Right lobe of liver (tissue), 6 donors: Measurements from ENCODE around the gene FKBP1B. TPM values are rescaled to one million over a fixed set of nuclear protein-coding genes. Genes with fewer than 3 reads are reported as not detected.

Experiments
- ATAC-seq, 4 donors: fragments of 200-7000 bp; cut with Tn5 transposase; one replicate each; pipeline ENCODE4 v1.9.1; 2020; ENCODE audit warnings: mild to moderate bottlenecking in 4 of 4, moderate library complexity in 4 of 4
- DNase-seq, 3 donors: peaks; one replicate each; pipeline ENCODE4 v3.0.0-alpha.2; 2020
- H3K27ac ChIP-seq, 3 donors: fragments of 200-600 bp; one replicate each; pipeline ENCODE4 v1.8.0; 2022
- H3K27me3 ChIP-seq, 2 donors: fragments of 200-600 bp; one replicate each; pipeline ENCODE4 v1.8.0; 2022
- H3K36me3 ChIP-seq, 4 donors: fragments of 200-600 bp; sonication (generic) in 1 of 4; one replicate each; pipeline versions ENCODE4 v1.5.1 to v1.8.0; 2017 to 2022; ENCODE audit warnings: control low read depth in 1 of 4
- H3K4me1 ChIP-seq, 4 donors: fragments of 200-600 bp; sonication (generic) in 1 of 4; one replicate each; pipeline versions ENCODE4 v1.5.1 to v1.8.0; 2017 to 2022; ENCODE audit warnings: control low read depth in 1 of 4
- H3K4me3 ChIP-seq, 3 donors: fragments of 200-600 bp; one replicate each; pipeline ENCODE4 v1.8.0; 2022
- H3K9me3 ChIP-seq, 4 donors: fragments of 200-600 bp; sonication (generic) in 1 of 4; one replicate each; pipeline versions ENCODE4 v1.5.1 to v1.8.0; 2017 to 2022; ENCODE audit warnings: control low read depth in 1 of 4
- CTCF ChIP-seq, 4 donors: fragments of 200-600 bp in 3 of 4; fragments of 450-650 bp in 1 of 4; IDR thresholded peaks; one replicate each; pipeline versions ENCODE4 v1.5.1 to v1.8.0; 2016 to 2022; ENCODE audit warnings: antibody characterized with exemption in 4 of 4, mild to moderate bottlenecking in 2 of 4
- POLR2A ChIP-seq: fragments of 450-650 bp; IDR thresholded peaks from one replicate; pipeline ENCODE4 v1.6.1; 2017; ENCODE audit warnings: antibody characterized with exemption, mild to moderate bottlenecking
- WGBS: methylation state at CpG from one replicate; pipeline ENCODE4 v1.1.6; 2018; ENCODE audit warnings: low coverage, low lambda C conversion rate; ENCODE audit not compliant: insufficient coverage; ENCODE audit errors: missing lambda C conversion rate; 5-methylcytosine and 5-hydroxymethylcytosine counted together
- intact Hi-C, 2 donors: fragments of 100-400 bp; cut with DNase I; formaldehyde crosslinking; loops; one replicate each; pipeline versions ENCODE4 v1.11.2 to v1.14.1; 2022
- small RNA-seq, 2 experiments: library from RNA; depleted of rRNA; stranded (forward); fragments of <200 nt; gene quantifications; one replicate each; pipeline ENCODE3, GENCODE V24; 2016
- total RNA-seq, 6 experiments: library from RNA; depleted of rRNA in 2 of 6; stranded (reverse); fragments of >200 nt in 2 of 6; fragmentation: NEBNext Ultra II Directional in 3 of 6; extraction: Animal tissue kit (Norgen Biotek cat#: 25700) in 3 of 6; gene quantifications; one replicate each; pipeline versions ENCODE4 v1.1.0 to v1.2.4, GENCODE V29; 2016 to 2023
- donor health status: DM: no; HTN: yes; CAD: no.
- donor health status: DM: no; HTN: no; CAD: no.
- donor health status: DM: no; HTN: no; CAD: no.
- donor health status: DM: no; HTN: yes; CAD: no.
- donor health status: DM: no; HTN: yes; CAD: no.

FKBP1B gene
- total RNA-seq, 6 experiments from 2014 or later, result 2.4 to 11.0 (median 3.2) TPM

GRCh38 chr2:24110660-24111303 lies 61.2 kb downstream of the FKBP1B start:
- H3K27me3 ChIP-seq, result no peaks in the 10 kb centered on the region
- ATAC-seq (no peak), DNase-seq (no peak)
- no peak overlapping the region for H3K4me3 ChIP-seq
- no peaks in the 10 kb centered on the region for H3K36me3 ChIP-seq
- intact Hi-C loops, result no loop called here
- no peaks in the 10 kb centered on the region for H3K9me3 ChIP-seq
- peaks cover 0 to 3% (median 0%) of the 10 kb centered on the region in 4 donors for H3K4me1 ChIP-seq
- TF ChIP-seq POLR2A (no peak), CTCF (IDR thresholded peaks at IDR 0.05) (no peak)
- 67% methylated on average over 5 of the region's 7 CpGs for WGBS
- no peak overlapping the region for H3K27ac ChIP-seq

GRCh38 chr2:24111407-24111901 lies 61.9 kb downstream of the FKBP1B start:
- ATAC-seq, result no peak
- peaks cover 0 to 3% (median 0%) of the 10 kb centered on the region in 4 donors for H3K4me1 ChIP-seq
- no peaks in the 10 kb centered on the region for H3K36me3 ChIP-seq
- H3K4me3 ChIP-seq, result no peak overlapping the region
- TF ChIP-seq POLR2A (no peak), CTCF (IDR thresholded peaks at IDR 0.05) (no peak)
- intact Hi-C loops, result no loop called here
- no peak overlapping the region for H3K27ac ChIP-seq
- DNase-seq, result no peak
- WGBS, result 65% methylated on average over 2 of the region's 2 CpGs
- no peaks in the 10 kb centered on the region for H3K9me3 ChIP-seq
- H3K27me3 ChIP-seq, result no peaks in the 10 kb centered on the region

Small RNA genes lying within 50 kb of the gene (small RNA-seq; reads per million reads assigned to genes)
- 0 reads per million in 2 experiments for gene RNU6-370P

Other genes with a start within 250 kb of the FKBP1B start
- 10 to 100 TPM in 1 of 6 experiments, 1 to 10 TPM in 5; 7.5 to 12.1 (median 8.8) TPM for gene ATAD2B, start 122.6 kb upstream of the FKBP1B start, total RNA-seq
- 1 to 10 TPM; 4.6 to 7.9 (median 6.2) TPM for gene UBXN2A, start 109.3 kb upstream of the FKBP1B start, total RNA-seq
- under 1 TPM in 3 of 6 experiments, not detected in 3; 0.07 to 0.62 (median 0.22) TPM for gene MFSD2B, start 39.7 kb upstream of the FKBP1B start, total RNA-seq
- gene WDCP, start 2.4 kb upstream of the FKBP1B start, total RNA-seq, result 1 to 10 TPM; 4.3 to 8.7 (median 5.5) TPM
- 10 to 100 TPM; 32.7 to 70.8 (median 40.3) TPM for gene SF3B6, start 26.6 kb downstream of the FKBP1B start, total RNA-seq
- 10 to 100 TPM in 3 of 6 experiments, 1 to 10 TPM in 3; 5.2 to 20.4 (median 9.6) TPM for gene TP53I3, start 35.1 kb downstream of the FKBP1B start, total RNA-seq
- gene PFN4, start 73.6 kb downstream of the FKBP1B start, total RNA-seq, result under 1 TPM in 4 of 6 experiments, not detected in 2; 0.22 to 0.66 (median 0.30) TPM
- 1 to 10 TPM; 2.8 to 4.6 (median 3.7) TPM for gene FAM228B, start 73.7 kb downstream of the FKBP1B start, total RNA-seq
- gene FAM228A, start 125.3 kb downstream of the FKBP1B start, total RNA-seq, result under 1 TPM in 3 of 6 experiments, not detected in 3; 0.12 to 0.22 (median 0.18) TPM